K562 (cell line): ENCODE measurements around the gene BCAR1. TPM values are rescaled to one million over a fixed set of nuclear protein-coding genes. Genes with fewer than 3 reads are reported as not detected.
"Not testable (repeated sequence)": the region's sequence is repeated elsewhere in the genome, so short reads cannot be mapped to it uniquely, and the experiment has no call there.

Experiments
- ATAC-seq: fragments of 200-7000 bp; cut with Tn5 transposase; 3 replicates; pipeline ENCODE4 v1.9.1; 2020; ENCODE audit warnings: moderate library complexity
- BruUV-seq: library from RNA; stranded (reverse); fragments of 400-500 nt; replicated peaks from 2 replicates; lab custom pipeline; 2021; lab: Mats Ljungman, UMichigan
- CTCF ChIA-PET: fragments of 300-600 bp; formaldehyde crosslinking; extraction: SDS; loops from one replicate; lab custom pipeline; 2021; ENCODE audit warnings: low intra/inter-chr PET ratio; lab: Yijun Ruan, JAX
- POLR2A ChIA-PET: fragments of 300-600, 350-650 bp; sonication (Branson Sonifier 250); formaldehyde crosslinking; extraction: SDS; loops from one replicate; lab custom pipeline; 2021; ENCODE audit warnings: antibody characterized with exemption, inconsistent platforms; lab: Yijun Ruan, JAX
- DNase-seq, 4 experiments: peaks; one replicate each; pipeline versions ENCODE4 v3.0.0 to v3.0.0-alpha.2; 2011 to 2018; ENCODE audit warnings: low spot score in 3 of 4, mixed read lengths in 3 of 4; ENCODE audit errors: extremely low read depth in 1 of 4
- FAIRE-seq: peaks from 2 replicates; lab custom pipeline; 2011; peaks lifted over from hg19 to GRCh38; lab: Jason Lieb, UNC
- H2AFZ ChIP-seq: 2 replicates; pipeline ENCODE4 v1.6.0; 2011; ENCODE audit warnings: low read depth, low read length, control low read depth, inconsistent platforms
- H3K27ac ChIP-seq: fragments of 200-600 bp; 3 replicates; pipeline ENCODE4 v1.8.0; 2011; ENCODE audit warnings: low read depth, mild to moderate bottlenecking, control low read depth, inconsistent platforms, low read length, moderate library complexity, mixed read lengths; ENCODE audit errors: extremely low read depth
- H3K27me3 ChIP-seq, 2 experiments: fragments of 300-600 bp in 1 of 2; 2 replicates in 1 of 2; 3 replicates in 1 of 2; pipeline versions ENCODE4 v1.6.0 to v1.8.0; 2011; ENCODE audit warnings: inconsistent platforms in 2 of 2, low read length in 2 of 2, mild to moderate bottlenecking in 1 of 2, mixed read lengths in 1 of 2, moderate library complexity in 1 of 2; ENCODE audit not compliant: control insufficient read depth in 2 of 2, insufficient read depth in 2 of 2
- H3K36me3 ChIP-seq: fragments of 300-600 bp; 3 replicates; pipeline ENCODE4 v1.8.0; 2011; ENCODE audit warnings: mild to moderate bottlenecking, low read length, inconsistent platforms; ENCODE audit not compliant: control insufficient read depth, insufficient read depth
- H3K4me1 ChIP-seq, 2 experiments: fragments of 200-600 bp in 1 of 2; replicated peaks in 1 of 2; 2 replicates in 1 of 2; 3 replicates in 1 of 2; pipeline versions ENCODE4 v1.5.1 to v1.8.0; 2011; ENCODE audit warnings: inconsistent platforms in 2 of 2, low read length in 2 of 2, mild to moderate bottlenecking in 1 of 2, mixed read lengths in 1 of 2, moderate library complexity in 1 of 2; ENCODE audit not compliant: control insufficient read depth in 2 of 2, insufficient read depth in 2 of 2
- H3K4me2 ChIP-seq: 2 replicates; pipeline ENCODE4 v1.6.1; 2011; ENCODE audit warnings: low read length, control low read depth, inconsistent platforms, mixed read lengths; ENCODE audit not compliant: insufficient read depth
- H3K4me3 ChIP-seq: fragments of 200-600 bp; sonication (generic), shearing (Covaris generic); 2 replicates; pipeline ENCODE4 v1.5.1; 2016; ENCODE audit warnings: control low read depth, inconsistent platforms
- H3K79me2 ChIP-seq: fragments of 200-600 bp; 3 replicates; pipeline ENCODE4 v1.8.0; 2011; ENCODE audit warnings: low read length, inconsistent platforms; ENCODE audit not compliant: control insufficient read depth, insufficient read depth
- H3K9ac ChIP-seq, 2 experiments: 2 replicates each; pipeline versions ENCODE4 v1.6.0 to v1.6.1; 2011; ENCODE audit warnings: low read depth in 2 of 2, low read length in 2 of 2, control low read depth in 1 of 2, inconsistent platforms in 1 of 2, mild to moderate bottlenecking in 1 of 2, mixed read lengths in 1 of 2; ENCODE audit not compliant: insufficient read depth in 1 of 2
- H3K9me1 ChIP-seq: one replicate; pipeline ENCODE4 v1.6.0; 2011; ENCODE audit warnings: inconsistent platforms, mild to moderate bottlenecking, low read length, moderate library complexity; ENCODE audit not compliant: control insufficient read depth, insufficient read depth
- H3K9me3 ChIP-seq: replicated peaks from 2 replicates; pipeline ENCODE4 v1.5.1; 2011; ENCODE audit warnings: low read depth, low read length, inconsistent platforms; ENCODE audit not compliant: control insufficient read depth, insufficient read depth
- H4K20me1 ChIP-seq: replicated peaks from 2 replicates; pipeline ENCODE4 v1.6.1; 2011; ENCODE audit warnings: low read length, inconsistent platforms, mixed read lengths; ENCODE audit not compliant: control insufficient read depth, insufficient read depth
- BHLHE40 ChIP-seq: IDR thresholded peaks from 2 replicates; pipeline ENCODE4 v1.6.1; 2011; ENCODE audit warnings: low read length, improper control_type of control experiment
- CBX8 ChIP-seq: fragments of 200-600 bp; sonication (generic); IDR thresholded peaks from 2 replicates; pipeline ENCODE4 v1.6.1; 2012; ENCODE audit warnings: borderline replicate concordance, mixed run types, low read depth, mild to moderate bottlenecking, moderate library complexity, mixed read lengths, low read length, control low read depth, inconsistent platforms; ENCODE audit not compliant: poor library complexity, severe bottlenecking; ENCODE audit errors: extremely low read depth
- FOS ChIP-seq: IDR thresholded peaks from 3 replicates; pipeline ENCODE4 v1.6.1; 2011; ENCODE audit not compliant: insufficient read length; ENCODE audit errors: extremely low read depth
- HDAC6 ChIP-seq: IDR thresholded peaks from 2 replicates; pipeline ENCODE4 v1.6.1; 2012; ENCODE audit warnings: low read depth, mild to moderate bottlenecking, control low read depth, inconsistent platforms, low read length, moderate library complexity
- HNRNPK ChIP-seq: fragments of 200-400 bp; formaldehyde crosslinking; IDR thresholded peaks from one replicate; pipeline ENCODE4 v1.6.1; 2018; ENCODE audit warnings: mild to moderate bottlenecking, low read depth, low read length; ENCODE audit not compliant: poor library complexity, severe bottlenecking
- MCM3 ChIP-seq: fragments of 450-650 bp; IDR thresholded peaks from 2 replicates; pipeline ENCODE4 v1.6.1; 2016
- POLR2H ChIP-seq: IDR thresholded peaks from 2 replicates; pipeline ENCODE4 v1.6.1; 2016; ENCODE audit warnings: missing genetic modification characterization, low read depth, mild to moderate bottlenecking, control low read depth, missing compliant biosample characterization, moderate library complexity
- SIN3A ChIP-seq, 2 experiments: fragments of 150-350 bp in 1 of 2; IDR thresholded peaks; 2 replicates each; pipeline ENCODE4 v1.6.1; 2011 to 2016; ENCODE audit warnings: borderline replicate concordance in 2 of 2, low read depth in 2 of 2, low read length in 2 of 2, mild to moderate bottlenecking in 2 of 2, moderate library complexity in 2 of 2; ENCODE audit not compliant: control insufficient read depth in 1 of 2
- SIRT6 ChIP-seq: IDR thresholded peaks from one replicate; pipeline ENCODE4 v1.6.1; 2012; ENCODE audit warnings: low read depth, mild to moderate bottlenecking, control low read depth, inconsistent platforms, low read length, moderate library complexity
- SNIP1 ChIP-seq: fragments of 450-650 bp; IDR thresholded peaks from 2 replicates; pipeline ENCODE4 v1.7.1; 2017; ENCODE audit warnings: low read depth, mild to moderate bottlenecking
- ZNF354B ChIP-seq: fragments of 250-450 bp; sonication (Bioruptor Pico); IDR thresholded peaks from 2 replicates; pipeline ENCODE4 v1.4.0; 2020
- WGBS: fragments of 100-300 bp; shearing (Covaris generic); methylation state at CpG from one replicate; pipeline ENCODE4 v1.1.6; 2016; ENCODE audit warnings: low coverage, mixed read lengths; ENCODE audit not compliant: insufficient coverage; ENCODE audit errors: missing lambda C conversion rate; 5-methylcytosine and 5-hydroxymethylcytosine counted together
- in situ Hi-C: fragments of 300-500 bp; cut with MboI; formaldehyde crosslinking; loops from 4 replicates; pipeline ENCODE4 v1.15.0; 2018; ENCODE audit warnings: inconsistent platforms, mixed read lengths
- intact Hi-C: fragments of 100-400 bp; cut with micrococcal nuclease; formaldehyde crosslinking; loops from 2 replicates; pipeline ENCODE4 v1.14.2; 2022
- polyA plus RNA-seq, 8 experiments: library from polyadenylated mRNA; depleted of rRNA in 4 of 8; stranded (reverse) in 5 of 8; unstranded in 3 of 8; fragments of >200 nt; fragmentation: Nextera tagmentation in 2 of 8; fragmentation: Illumina TruSeq in 1 of 8; extraction: Ambion mirVana in 2 of 8; extraction: Trizol in 1 of 8; gene quantifications; 2 replicates each; pipeline versions ENCODE4 v1.2.1 to v1.2.3, GENCODE V29; 2011 to 2014; ENCODE audit warnings: inconsistent platforms in 1 of 8, missing spikeins in 1 of 8
- total RNA-seq, 7 experiments: library from RNA; depleted of rRNA in 6 of 7; stranded (reverse); fragments of >200 nt in 6 of 7; fragmentation: Illumina TruSeq in 2 of 7; extraction: Trizol in 2 of 7; gene quantifications; 2 replicates each; pipeline versions ENCODE4 v1.2.1 to v1.2.3, GENCODE V29; 2011 to 2021; ENCODE audit warnings: low replicate concordance in 1 of 7
- TF ChIP-seq, protein P1 (sequence below): fragments of 250-450 bp; sonication (Bioruptor Pico); IDR thresholded peaks from 2 replicates; pipeline ENCODE4 v1.4.0; 2020
- TF ChIP-seq, protein P2 (sequence below): IDR thresholded peaks from 2 replicates; pipeline ENCODE4 v1.6.1; 2016; ENCODE audit warnings: missing genetic modification characterization, missing compliant biosample characterization
- TF ChIP-seq, protein P3 (sequence below): fragments of 250-450 bp; sonication (Bioruptor Pico); IDR thresholded peaks from 2 replicates; pipeline ENCODE4 v1.8.0; 2021; ENCODE audit warnings: borderline replicate concordance, mild to moderate bottlenecking, moderate library complexity; ENCODE audit not compliant: poor library complexity, severe bottlenecking
- TF ChIP-seq, protein P4 (sequence below): fragments of 450-650 bp; formaldehyde crosslinking; IDR thresholded peaks from 2 replicates; pipeline ENCODE4 v1.4.0; 2020; ENCODE audit warnings: mild to moderate bottlenecking, moderate library complexity

Gene BCAR1
- total and polyA plus RNA-seq, 9 of the 15 experiments (the other 6 are each of a cell fraction or from before 2014, with no cell fraction given) = 0.10 to 26.3 (median 3.6) TPM

DNA sequence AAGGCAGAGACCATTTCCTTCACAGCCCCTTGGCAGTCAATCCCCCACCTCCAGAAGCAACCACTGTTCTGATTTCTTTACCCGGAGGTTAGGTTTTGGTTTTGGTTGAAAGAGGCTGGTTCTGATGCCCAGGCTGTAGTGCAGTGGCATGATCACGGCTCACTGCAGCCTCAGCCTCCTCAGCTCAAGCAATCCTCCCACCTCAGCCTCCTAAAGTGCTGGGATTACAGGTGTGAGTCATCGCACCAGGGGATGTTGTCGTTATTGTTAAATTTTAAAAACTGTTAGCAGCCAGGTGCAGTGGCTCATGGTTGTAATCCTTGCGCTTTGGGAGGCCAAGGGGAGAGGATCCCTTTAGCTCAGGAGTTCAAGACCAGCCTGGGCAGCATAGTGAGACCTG lies 41.5 kb downstream of the BCAR1 start:
- CTCF ChIA-PET = no interaction called here

DNA sequence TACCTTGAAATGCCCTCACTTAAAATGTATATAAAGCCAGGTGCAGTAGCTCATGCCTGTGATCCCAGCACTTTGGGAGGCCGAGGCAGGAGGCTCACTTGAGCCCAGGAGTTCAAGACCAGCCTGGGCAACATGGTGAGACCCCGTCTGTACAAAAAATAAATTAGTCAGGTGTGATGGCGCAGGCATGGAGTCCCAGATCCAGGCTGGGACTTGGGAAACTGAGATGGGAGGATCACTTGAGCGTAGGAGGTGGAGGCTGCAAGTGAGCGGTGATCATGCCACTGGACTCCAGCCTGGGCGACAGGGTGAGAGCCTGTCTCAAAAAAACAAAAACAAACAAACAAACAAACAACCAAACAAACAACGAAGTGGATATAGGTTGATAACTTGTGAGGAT lies 41.9 kb downstream of the BCAR1 start:
- in situ Hi-C loops = loop anchor here (25.0 kb wide), 1 partner anchor 1978 kb away; the partner anchor contains the start of genes MON1B and SYCE1L
- H3K36me3 ChIP-seq, H2AFZ ChIP-seq, H3K4me3 ChIP-seq, ATAC-seq, H3K79me2 ChIP-seq, intact Hi-C loops, POLR2A ChIA-PET, BruUV-seq, H3K9me3 ChIP-seq, FAIRE-seq, H3K9ac ChIP-seq, H3K4me2 ChIP-seq, CTCF ChIA-PET, H3K27ac ChIP-seq, DNase-seq, H4K20me1 ChIP-seq, H3K9me1 ChIP-seq: not testable (repeated sequence)
- Histone ChIP-seq H3K27me3 (peaks cover 39 to 82% of the 10 kb centered on the region in 2 experiments), H3K4me1 (peaks cover 0 to 17% of the 10 kb centered on the region in 2 experiments; a peak in 2 of 5 replicates)
- 16% methylated on average over 7 of the region's 7 CpGs for WGBS

More for the DNA sequence above, 41.5 kb downstream of the BCAR1 start:
- POLR2A ChIA-PET = no interaction called here
- Histone ChIP-seq H3K79me2 (no peaks in the 10 kb centered on the region), H2AFZ (no peak overlapping the region), H3K27me3 (peaks cover 42 to 81% of the 10 kb centered on the region in 2 experiments), H3K36me3 (no peaks in the 10 kb centered on the region), H3K27ac (no peak overlapping the region), H3K9me3 (no peaks in the 10 kb centered on the region), H3K9ac (no peak overlapping the region), H3K4me3 (no peak overlapping the region), H3K4me2 (no peak overlapping the region), H4K20me1 (no peaks in the 10 kb centered on the region), H3K4me1 (peaks cover 0 to 17% of the 10 kb centered on the region in 2 experiments; a peak in 2 of 5 replicates), H3K9me1 (no peaks in the 10 kb centered on the region)
- WGBS = 0% methylated on average over 5 of the region's 5 CpGs
- no peak for ATAC-seq
- intact Hi-C loops (no loop called here), in situ Hi-C loops (loop anchor here (25.0 kb wide), 1 partner anchor 1977 kb away; the partner anchor contains the start of genes MON1B and SYCE1L)
- no peak for TF ChIP-seq POLR2H (tag)
- TF ChIP-seq, protein P1, sequence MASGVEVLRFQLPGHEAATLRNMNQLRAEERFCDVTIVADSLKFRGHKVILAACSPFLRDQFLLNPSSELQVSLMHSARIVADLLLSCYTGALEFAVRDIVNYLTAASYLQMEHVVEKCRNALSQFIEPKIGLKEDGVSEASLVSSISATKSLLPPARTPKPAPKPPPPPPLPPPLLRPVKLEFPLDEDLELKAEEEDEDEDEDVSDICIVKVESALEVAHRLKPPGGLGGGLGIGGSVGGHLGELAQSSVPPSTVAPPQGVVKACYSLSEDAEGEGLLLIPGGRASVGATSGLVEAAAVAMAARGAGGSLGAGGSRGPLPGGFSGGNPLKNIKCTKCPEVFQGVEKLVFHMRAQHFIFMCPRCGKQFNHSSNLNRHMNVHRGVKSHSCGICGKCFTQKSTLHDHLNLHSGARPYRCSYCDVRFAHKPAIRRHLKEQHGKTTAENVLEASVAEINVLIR (CRISPR knock-in tag) = no peak
- TF ChIP-seq, protein P2, sequence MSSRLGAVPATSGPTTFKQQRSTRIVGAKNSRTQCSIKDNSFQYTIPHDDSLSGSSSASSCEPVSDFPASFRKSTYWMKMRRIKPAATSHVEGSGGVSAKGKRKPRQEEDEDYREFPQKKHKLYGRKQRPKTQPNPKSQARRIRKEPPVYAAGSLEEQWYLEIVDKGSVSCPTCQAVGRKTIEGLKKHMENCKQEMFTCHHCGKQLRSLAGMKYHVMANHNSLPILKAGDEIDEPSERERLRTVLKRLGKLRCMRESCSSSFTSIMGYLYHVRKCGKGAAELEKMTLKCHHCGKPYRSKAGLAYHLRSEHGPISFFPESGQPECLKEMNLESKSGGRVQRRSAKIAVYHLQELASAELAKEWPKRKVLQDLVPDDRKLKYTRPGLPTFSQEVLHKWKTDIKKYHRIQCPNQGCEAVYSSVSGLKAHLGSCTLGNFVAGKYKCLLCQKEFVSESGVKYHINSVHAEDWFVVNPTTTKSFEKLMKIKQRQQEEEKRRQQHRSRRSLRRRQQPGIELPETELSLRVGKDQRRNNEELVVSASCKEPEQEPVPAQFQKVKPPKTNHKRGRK = no peak
- TF ChIP-seq ZNF354B (CRISPR knock-in tag) = no peak
- no peak for TF ChIP-seq CBX8
- TF ChIP-seq, protein P3, sequence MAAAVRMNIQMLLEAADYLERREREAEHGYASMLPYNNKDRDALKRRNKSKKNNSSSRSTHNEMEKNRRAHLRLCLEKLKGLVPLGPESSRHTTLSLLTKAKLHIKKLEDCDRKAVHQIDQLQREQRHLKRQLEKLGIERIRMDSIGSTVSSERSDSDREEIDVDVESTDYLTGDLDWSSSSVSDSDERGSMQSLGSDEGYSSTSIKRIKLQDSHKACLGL (CRISPR knock-in tag) = no peak
- TF ChIP-seq FOS = no peak
- TF ChIP-seq, protein P4, sequence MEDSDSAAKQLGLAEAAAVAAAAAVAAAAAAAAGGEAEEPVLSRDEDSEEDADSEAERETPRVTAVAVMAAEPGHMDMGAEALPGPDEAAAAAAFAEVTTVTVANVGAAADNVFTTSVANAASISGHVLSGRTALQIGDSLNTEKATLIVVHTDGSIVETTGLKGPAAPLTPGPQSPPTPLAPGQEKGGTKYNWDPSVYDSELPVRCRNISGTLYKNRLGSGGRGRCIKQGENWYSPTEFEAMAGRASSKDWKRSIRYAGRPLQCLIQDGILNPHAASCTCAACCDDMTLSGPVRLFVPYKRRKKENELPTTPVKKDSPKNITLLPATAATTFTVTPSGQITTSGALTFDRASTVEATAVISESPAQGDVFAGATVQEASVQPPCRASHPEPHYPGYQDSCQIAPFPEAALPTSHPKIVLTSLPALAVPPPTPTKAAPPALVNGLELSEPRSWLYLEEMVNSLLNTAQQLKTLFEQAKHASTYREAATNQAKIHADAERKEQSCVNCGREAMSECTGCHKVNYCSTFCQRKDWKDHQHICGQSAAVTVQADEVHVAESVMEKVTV (CRISPR knock-in tag) = no peak
- no peak for TF ChIP-seq HDAC6
- no peak for TF ChIP-seq SNIP1
- no peak for TF ChIP-seq HNRNPK
- TF ChIP-seq SIN3A (IDR thresholded peaks at IDR 0.05; ENCODE audit: borderline replicate concordance in 2 of 2, control insufficient read depth in 1 of 2, low read depth in 2 of 2, low read length in 2 of 2) = no peak
- no peak for TF ChIP-seq BHLHE40
- no peak for TF ChIP-seq SIRT6
- no peak for TF ChIP-seq MCM3
- no peak for FAIRE-seq
- BruUV-seq = no TSS peak
- DNase-seq = no peak
